HG03575 (cell line): Measurements from ENCODE around the gene LCMT1.
"Not testable (repeated sequence)": the region's sequence is repeated elsewhere in the genome, so short reads cannot be mapped to it uniquely, and the experiment has no call there.

Experiments
- ATAC-seq: cut with Tn5 transposase; IDR thresholded peaks from one replicate; pipeline ENCODE4 v1.9.1; 2021; ENCODE audit not compliant: unreplicated experiment, insufficient number of reproducible peaks, low FRiP score; ENCODE audit errors: extremely low read depth

The LCMT1 gene

GRCh38 chr16:25134166-25134700, 22.7 kb downstream of the LCMT1 start:
- ATAC-seq = no peak

GRCh38 chr16:25135254-25135878, 23.8 kb downstream of the LCMT1 start:
- ATAC-seq = no peak

GRCh38 chr16:25138130-25138529, 26.6 kb downstream of the LCMT1 start:
- no peak for ATAC-seq

GRCh38 chr16:25140459-25140858, 28.9 kb downstream of the LCMT1 start:
- ATAC-seq = no peak

- no peak for ATAC-seq
Observed at GRCh38 chr16:25141648-25142047, 30.1 kb downstream of the LCMT1 start.

GRCh38 chr16:25143928-25144327, 32.4 kb downstream of the LCMT1 start:
- no peak for ATAC-seq

GRCh38 chr16:25148568-25149215, 37.1 kb downstream of the LCMT1 start:
- ATAC-seq = no peak

- no peak for ATAC-seq
Observed at GRCh38 chr16:25151996-25152395, 40.5 kb downstream of the LCMT1 start.

GRCh38 chr16:25155553-25156460, 44.3 kb downstream of the LCMT1 start:
- ATAC-seq = no peak

GRCh38 chr16:25157271-25157875, 45.8 kb downstream of the LCMT1 start:
- no peak for ATAC-seq

- ATAC-seq = no peak
Observed at GRCh38 chr16:25158401-25158800, 46.9 kb downstream of the LCMT1 start.

GRCh38 chr16:25161753-25162367, 50.3 kb downstream of the LCMT1 start:
- no peak for ATAC-seq

- no peak for ATAC-seq
Observed at GRCh38 chr16:25163683-25164082, 52.1 kb downstream of the LCMT1 start.

- no peak for ATAC-seq
Observed at GRCh38 chr16:25165284-25165683, 53.7 kb downstream of the LCMT1 start.

- ATAC-seq = not testable (repeated sequence)
Observed at GRCh38 chr16:25167920-25168319, 56.4 kb downstream of the LCMT1 start.

GRCh38 chr16:25171390-25171789, 59.8 kb downstream of the LCMT1 start:
- no peak for ATAC-seq

GRCh38 chr16:25172831-25173230, 61.3 kb downstream of the LCMT1 start:
- no peak for ATAC-seq

GRCh38 chr16:25174285-25174684, 62.7 kb downstream of the LCMT1 start:
- no peak for ATAC-seq

GRCh38 chr16:25176136-25176535, 64.6 kb downstream of the LCMT1 start:
- ATAC-seq = no peak
